Natural killer cell (primary cell): Measurements from ENCODE around the gene BACE1. TPM values are rescaled to one million over a fixed set of nuclear protein-coding genes. Genes with fewer than 3 reads are reported as not detected.

ENCODE experiments used
- ATAC-seq, 3 donors: fragments of 150-1000 bp in 2 of 3; fragments of 200-7000 bp in 1 of 3; cut with Tn5 transposase; 1 replicate in 1 of 3; 2 replicates in 2 of 3; pipeline ENCODE4 v1.10.0; 2021; ENCODE audit warnings: mild to moderate bottlenecking in 2 of 3, moderate library complexity in 2 of 3
- DNase-seq, 2 donors: peaks; one replicate each; pipeline versions ENCODE4 v3.0.0 to v3.0.0-alpha.2; 2013 to 2021; ENCODE audit warnings: mixed read lengths in 1 of 2
- H3K27ac ChIP-seq: one replicate; pipeline ENCODE4 v1.5.1; 2013; ENCODE audit warnings: mild to moderate bottlenecking, low read length
- H3K27me3 ChIP-seq: one replicate; pipeline ENCODE4 v1.6.1; 2013; ENCODE audit warnings: low read length; ENCODE audit not compliant: control insufficient read depth, insufficient read depth
- H3K36me3 ChIP-seq: one replicate; pipeline ENCODE4 v1.6.1; 2013; ENCODE audit warnings: low read length; ENCODE audit not compliant: control insufficient read depth, insufficient read depth
- H3K4me1 ChIP-seq: one replicate; pipeline ENCODE4 v1.6.1; 2013; ENCODE audit warnings: low read length; ENCODE audit not compliant: control insufficient read depth, insufficient read depth
- H3K4me3 ChIP-seq: one replicate; pipeline ENCODE4 v1.5.1; 2013; ENCODE audit warnings: low read length
- H3K9me3 ChIP-seq: one replicate; pipeline ENCODE4 v1.6.1; 2013; ENCODE audit warnings: low read length; ENCODE audit not compliant: control insufficient read depth, insufficient read depth
- H3K27ac Mint-ChIP-seq, 2 donors: one replicate each; pipeline ENCODE4 v1.8.0; 2022; ENCODE audit warnings: mild to moderate bottlenecking in 2 of 2, mixed read lengths in 2 of 2, moderate library complexity in 1 of 2
- H3K27me3 Mint-ChIP-seq, 2 donors: one replicate each; pipeline ENCODE4 v1.8.0; 2022; ENCODE audit warnings: low read depth in 2 of 2, mixed read lengths in 2 of 2
- H3K36me3 Mint-ChIP-seq: one replicate; pipeline ENCODE4 v1.8.0; 2022; ENCODE audit warnings: mixed read lengths
- H3K4me1 Mint-ChIP-seq, 2 donors: one replicate each; pipeline ENCODE4 v1.8.0; 2022; ENCODE audit warnings: mixed read lengths in 2 of 2
- H3K4me3 Mint-ChIP-seq: one replicate; pipeline ENCODE4 v1.8.0; 2022; ENCODE audit warnings: mild to moderate bottlenecking, moderate library complexity, mixed read lengths
- H3K9me3 Mint-ChIP-seq, 2 donors: one replicate each; pipeline ENCODE4 v1.8.0; 2022; ENCODE audit warnings: mixed read lengths in 2 of 2
- WGBS: methylation state at CpG from one replicate; pipeline ENCODE4 v1.1.7; 2013; ENCODE audit warnings: missing lambda C conversion rate; ENCODE audit not compliant: insufficient coverage; 5-methylcytosine and 5-hydroxymethylcytosine counted together
- intact Hi-C: fragments of 100-400 bp; cut with micrococcal nuclease; formaldehyde crosslinking; loops from one replicate; pipeline ENCODE4 v1.14.2; 2022
- total RNA-seq, 4 donors: library from RNA; stranded (reverse); fragments of 120-200 nt in 1 of 4; gene quantifications; one replicate each; pipeline versions ENCODE4 v1.2.3 to v1.2.4, GENCODE V29; 2013 to 2022
- TF ChIP-seq, protein P1 (sequence below): fragments of 200-600 bp; IDR thresholded peaks from one replicate; pipeline ENCODE4 v1.8.0; 2022; ENCODE audit warnings: antibody characterized with exemption

The BACE1 gene
- total RNA-seq, 3 donors from 2014 or later (not counting 1 experiment from before 2014, with no cell fraction given), result 0.21 to 1.1 (median 0.79) TPM

DNA sequence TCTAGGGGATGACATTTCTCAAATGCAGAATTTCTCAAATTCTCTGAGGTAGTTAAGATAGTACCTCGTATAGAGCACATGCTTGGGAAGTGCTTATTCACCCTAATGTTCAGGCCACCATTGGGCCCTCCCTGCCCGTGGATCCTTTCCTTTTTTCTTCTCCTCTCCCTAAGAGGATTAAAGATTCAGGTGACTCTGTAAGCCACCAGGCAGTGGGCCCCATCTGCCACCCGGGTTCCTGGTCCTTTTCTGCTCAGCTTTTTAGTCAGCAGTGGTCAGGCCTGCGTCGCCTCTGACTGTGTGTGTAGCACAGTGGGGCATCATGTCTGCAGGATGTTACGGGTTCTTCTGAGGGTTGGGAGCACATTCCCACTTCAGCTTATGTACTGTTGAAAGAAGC, 18.8 kb upstream of the BACE1 start:
- Histone ChIP-seq H3K4me1 (no peaks in the 10 kb centered on the region), H3K9me3 (no peaks in the 10 kb centered on the region), H3K27ac (no peak overlapping the region), H3K36me3 (no peaks in the 10 kb centered on the region), H3K27me3 (no peaks in the 10 kb centered on the region), H3K4me3 (no peak overlapping the region)
- Mint-ChIP-seq H3K4me1 (peaks cover 0 to 18% of the 10 kb centered on the region in 2 donors), H3K4me3 (no peak overlapping the region), H3K27ac (no peak overlapping the region), H3K27me3 (no peaks in the 10 kb centered on the region), H3K9me3 (no peaks in the 10 kb centered on the region), H3K36me3 (peaks cover 7% of the 10 kb centered on the region)
- no peak for DNase-seq
- TF ChIP-seq, protein P1, sequence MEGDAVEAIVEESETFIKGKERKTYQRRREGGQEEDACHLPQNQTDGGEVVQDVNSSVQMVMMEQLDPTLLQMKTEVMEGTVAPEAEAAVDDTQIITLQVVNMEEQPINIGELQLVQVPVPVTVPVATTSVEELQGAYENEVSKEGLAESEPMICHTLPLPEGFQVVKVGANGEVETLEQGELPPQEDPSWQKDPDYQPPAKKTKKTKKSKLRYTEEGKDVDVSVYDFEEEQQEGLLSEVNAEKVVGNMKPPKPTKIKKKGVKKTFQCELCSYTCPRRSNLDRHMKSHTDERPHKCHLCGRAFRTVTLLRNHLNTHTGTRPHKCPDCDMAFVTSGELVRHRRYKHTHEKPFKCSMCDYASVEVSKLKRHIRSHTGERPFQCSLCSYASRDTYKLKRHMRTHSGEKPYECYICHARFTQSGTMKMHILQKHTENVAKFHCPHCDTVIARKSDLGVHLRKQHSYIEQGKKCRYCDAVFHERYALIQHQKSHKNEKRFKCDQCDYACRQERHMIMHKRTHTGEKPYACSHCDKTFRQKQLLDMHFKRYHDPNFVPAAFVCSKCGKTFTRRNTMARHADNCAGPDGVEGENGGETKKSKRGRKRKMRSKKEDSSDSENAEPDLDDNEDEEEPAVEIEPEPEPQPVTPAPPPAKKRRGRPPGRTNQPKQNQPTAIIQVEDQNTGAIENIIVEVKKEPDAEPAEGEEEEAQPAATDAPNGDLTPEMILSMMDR, result no peak
- no peak for ATAC-seq
- WGBS, result 84% methylated on average over 6 of the region's 6 CpGs
- intact Hi-C loops, result no loop called here

- Mint-ChIP-seq H3K27me3 (no peaks in the 10 kb centered on the region), H3K36me3 (peaks cover 7% of the 10 kb centered on the region), H3K9me3 (no peaks in the 10 kb centered on the region), H3K4me1 (peaks cover 0 to 18% of the 10 kb centered on the region in 2 donors), H3K4me3 (no peak overlapping the region), H3K27ac (no peak overlapping the region)
- no peak for ATAC-seq
- H3K27me3 ChIP-seq, result no peaks in the 10 kb centered on the region
- H3K9me3 ChIP-seq, result no peaks in the 10 kb centered on the region
- DNase-seq, result no peak
- intact Hi-C loops, result no loop called here
- no peaks in the 10 kb centered on the region for H3K36me3 ChIP-seq
- H3K27ac ChIP-seq, result no peak overlapping the region
- TF ChIP-seq, protein P1, result no peak
- 92% methylated on average over 8 of the region's 9 CpGs for WGBS
- H3K4me3 ChIP-seq, result no peak overlapping the region
- H3K4me1 ChIP-seq, result peaks cover 2% of the 10 kb centered on the region
These were observed 17.9 kb upstream of the BACE1 start for GRCh38 chr11:117333917-117334316.

DNA sequence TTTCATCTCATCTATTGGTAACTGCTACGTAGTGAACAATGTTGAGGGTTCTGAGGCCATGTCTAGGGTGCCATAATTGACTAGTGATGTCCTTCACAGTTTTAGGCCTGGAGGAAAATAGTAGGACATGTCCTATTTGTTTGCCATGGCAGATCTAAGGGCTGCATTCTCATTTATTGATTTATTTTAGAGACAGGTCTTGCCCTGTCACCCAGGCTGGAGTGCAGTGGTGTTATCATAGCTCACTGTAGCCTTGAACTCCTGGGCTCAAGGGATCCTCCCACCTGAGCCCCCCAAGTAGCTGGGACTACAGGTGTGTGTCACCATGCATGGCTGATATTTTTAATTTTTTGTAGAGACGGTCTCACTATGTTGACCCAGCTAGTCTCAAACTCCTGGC, 16.8 kb upstream of the BACE1 start:
- Histone ChIP-seq H3K27ac (no peak overlapping the region), H3K4me1 (peaks cover 11% of the 10 kb centered on the region), H3K9me3 (no peaks in the 10 kb centered on the region), H3K4me3 (no peak overlapping the region), H3K27me3 (no peaks in the 10 kb centered on the region), H3K36me3 (no peaks in the 10 kb centered on the region)
- no peak overlapping the region for H3K27ac Mint-ChIP-seq
- TF ChIP-seq, protein P1, result no peak
- H3K27me3 Mint-ChIP-seq, result no peaks in the 10 kb centered on the region
- ATAC-seq (no peak), DNase-seq (no peak)
- H3K4me3 Mint-ChIP-seq, result no peak overlapping the region
- no peaks in the 10 kb centered on the region for H3K9me3 Mint-ChIP-seq
- intact Hi-C loops, result no loop called here
- peaks cover 0 to 15% of the 10 kb centered on the region in 2 donors for H3K4me1 Mint-ChIP-seq
- no peaks in the 10 kb centered on the region for H3K36me3 Mint-ChIP-seq
- 50% methylated on average over 2 of the region's 2 CpGs for WGBS

DNA sequence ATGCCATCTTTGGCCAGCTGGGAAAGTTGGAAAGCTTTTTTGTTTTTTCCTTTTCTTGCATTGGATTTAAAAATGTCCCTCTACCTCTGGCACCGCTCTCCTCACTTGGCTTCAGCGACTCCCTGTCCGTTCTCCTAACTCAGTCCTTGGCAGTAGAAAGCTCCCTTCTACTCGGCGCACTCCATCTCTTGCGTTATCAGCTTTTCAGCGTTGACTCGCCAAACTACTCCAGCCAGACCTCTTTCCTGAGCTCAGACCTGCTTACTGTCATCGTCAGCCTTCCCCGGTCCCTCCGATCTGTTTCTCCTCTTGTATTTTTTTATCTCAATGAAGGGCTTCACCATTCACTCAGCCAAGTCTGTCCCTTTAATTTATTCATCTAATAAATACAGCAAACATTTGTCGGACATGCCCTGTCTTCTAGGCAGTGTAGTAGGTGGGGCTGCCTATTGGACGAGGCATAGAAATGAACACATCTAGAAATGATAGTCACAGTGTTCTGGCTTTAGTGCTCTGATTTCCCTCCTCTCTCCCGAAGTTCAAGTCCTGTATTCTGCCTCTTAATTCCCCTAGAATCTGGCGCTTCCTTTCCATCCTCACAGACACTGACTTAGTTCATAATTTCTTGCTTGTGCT, 12.4 kb upstream of the BACE1 start:
- Histone ChIP-seq H3K9me3 (no peaks in the 10 kb centered on the region), H3K4me1 (peaks cover 14% of the 10 kb centered on the region), H3K27ac (peak overlapping the region; percentile 85), H3K36me3 (no peaks in the 10 kb centered on the region), H3K27me3 (no peaks in the 10 kb centered on the region), H3K4me3 (peak overlapping the region; percentile 80)
- H3K27ac Mint-ChIP-seq, result no peak overlapping the region
- no peaks in the 10 kb centered on the region for H3K27me3 Mint-ChIP-seq
- intact Hi-C loops, result loop anchor here (5.0 kb wide), 1 partner anchor 96 kb away; the partner anchor contains the start of genes PCSK7 and RNF214
- 20% methylated on average over 15 of the region's 15 CpGs for WGBS
- no peaks in the 10 kb centered on the region for H3K4me1 Mint-ChIP-seq
- DNase-seq, result peak in 1 of 2 donors; percentile 47
- H3K36me3 Mint-ChIP-seq, result no peaks in the 10 kb centered on the region
- TF ChIP-seq, protein P1, result no peak
- ATAC-seq, result no peak
- H3K9me3 Mint-ChIP-seq, result no peaks in the 10 kb centered on the region
- H3K4me3 Mint-ChIP-seq, result no peak overlapping the region
